Measurements from ENCODE around the gene CNIH1. TPM values are rescaled to one million over a fixed set of nuclear protein-coding genes. Genes with fewer than 3 reads are reported as not detected.
A peak's percentile ranks its signal among the peaks of the same experiment; 100 is the strongest.

CNIH1 gene
- total and polyA plus RNA-seq, 2 of the 13 experiments (the other 11 are each of a cell fraction or from before 2014, with no cell fraction given): 166 to 421 TPM

DNA sequence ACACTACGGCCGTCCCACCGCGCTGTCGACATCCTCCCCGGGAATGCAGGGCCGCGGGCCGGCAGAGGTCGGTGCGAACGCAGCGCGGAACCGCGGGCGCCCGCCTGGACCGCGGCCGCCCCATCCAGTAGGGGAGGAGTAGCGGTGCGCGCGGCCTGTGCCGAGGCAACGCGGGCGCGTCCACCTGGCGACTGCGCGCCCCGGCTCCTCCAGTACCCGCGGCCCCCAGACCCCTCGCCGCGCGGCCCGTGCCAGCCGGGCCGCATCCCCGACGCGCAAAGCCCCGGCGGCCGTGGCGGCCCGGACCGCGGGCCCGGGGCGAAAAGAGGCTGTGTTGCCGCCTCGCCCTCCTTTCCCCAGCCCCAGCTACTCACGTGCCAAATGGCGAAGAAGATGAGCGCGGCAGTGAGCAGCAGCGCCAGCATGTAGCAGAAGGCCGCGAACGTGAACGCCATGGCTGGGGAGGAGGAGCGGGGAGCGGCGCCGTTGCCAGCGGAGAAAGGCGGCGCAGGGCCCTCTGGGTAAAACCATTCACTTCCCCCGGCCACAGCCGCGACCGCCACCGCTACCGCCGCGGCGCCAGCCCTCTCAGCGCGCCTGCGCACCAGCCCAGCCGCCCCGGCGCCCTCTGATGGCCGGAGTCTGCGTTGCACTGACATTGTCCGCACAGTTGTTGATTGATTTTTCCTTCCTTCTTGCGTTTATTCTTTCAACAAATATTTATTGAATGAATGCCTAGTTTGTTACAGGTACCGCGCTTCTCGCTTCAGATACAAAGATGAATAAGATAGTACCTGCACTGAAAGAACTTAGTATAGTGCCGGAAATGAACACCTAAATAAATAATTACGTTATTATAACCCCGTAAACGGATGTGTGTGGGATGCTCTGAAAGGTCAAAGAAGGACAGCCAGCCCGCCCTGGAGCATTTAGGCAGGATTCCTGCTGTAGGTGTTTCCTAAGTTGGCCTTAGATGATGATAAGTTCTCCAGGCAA, at the start of gene CNIH1 (continued):
- TF ChIP-seq ZBTB1 (CRISPR knock-in tag; IDR thresholded peaks at IDR 0.05; ENCODE audit: borderline replicate concordance) (no peak), ZNF879 (CRISPR knock-in tag; IDR thresholded peaks at IDR 0.05) (no peak), SPEN (CRISPR knock-in tag; IDR thresholded peaks at IDR 0.05; ENCODE audit: low read depth) (peak; percentile 91), ZFP82 (CRISPR knock-in tag; IDR thresholded peaks at IDR 0.05; ENCODE audit: borderline replicate concordance) (peak; percentile 64; the same call in 1 of the 2 replicates), CEBPB (IDR thresholded peaks at IDR 0.05; ENCODE audit: borderline replicate concordance, low read depth, low read length) (no peak), ZNF446 (CRISPR knock-in tag; IDR thresholded peaks at IDR 0.05) (peak; percentile 43; the same call in 1 of the 2 replicates), TEAD3 (CRISPR knock-in tag; optimal IDR thresholded peaks at IDR 0.05; ENCODE audit: borderline replicate concordance) (peak; percentile 46), MED1 (CRISPR knock-in tag; IDR thresholded peaks at IDR 0.05) (peak; percentile 69; the same call in 1 of the 2 replicates), ZEB1 (IDR thresholded peaks at IDR 0.05; ENCODE audit: insufficient replicate concordance, low read depth) (peak; percentile 41), KLF16 (CRISPR knock-in tag; IDR thresholded peaks at IDR 0.05) (peak in 1 of 2 experiments; percentile 63; a peak in 2 of 4 replicates), CHD4 (IDR thresholded peaks at IDR 0.05; ENCODE audit: borderline replicate concordance, low read length) (no peak), ZSCAN20 (CRISPR knock-in tag; IDR thresholded peaks at IDR 0.05; ENCODE audit: borderline replicate concordance) (no peak), ZNF343 (CRISPR knock-in tag; IDR thresholded peaks at IDR 0.05) (no peak), EHMT2 (IDR thresholded peaks at IDR 0.05; ENCODE audit: borderline replicate concordance, low read depth, low read length) (no peak), NONO (IDR thresholded peaks at IDR 0.05) (no peak), NONO (CRISPR knock-in tag; conservative IDR thresholded peaks at IDR 0.05) (0 out of 2 replicates have a peak, but pooled peaks have one; percentile 31), SRSF4 (IDR thresholded peaks at IDR 0.05; ENCODE audit: low read depth, low read length, poor library complexity, severe bottlenecking) (no peak), HMG20A (CRISPR knock-in tag; IDR thresholded peaks at IDR 0.05; ENCODE audit: borderline replicate concordance) (no peak)
- TF ChIP-seq, protein P1, sequence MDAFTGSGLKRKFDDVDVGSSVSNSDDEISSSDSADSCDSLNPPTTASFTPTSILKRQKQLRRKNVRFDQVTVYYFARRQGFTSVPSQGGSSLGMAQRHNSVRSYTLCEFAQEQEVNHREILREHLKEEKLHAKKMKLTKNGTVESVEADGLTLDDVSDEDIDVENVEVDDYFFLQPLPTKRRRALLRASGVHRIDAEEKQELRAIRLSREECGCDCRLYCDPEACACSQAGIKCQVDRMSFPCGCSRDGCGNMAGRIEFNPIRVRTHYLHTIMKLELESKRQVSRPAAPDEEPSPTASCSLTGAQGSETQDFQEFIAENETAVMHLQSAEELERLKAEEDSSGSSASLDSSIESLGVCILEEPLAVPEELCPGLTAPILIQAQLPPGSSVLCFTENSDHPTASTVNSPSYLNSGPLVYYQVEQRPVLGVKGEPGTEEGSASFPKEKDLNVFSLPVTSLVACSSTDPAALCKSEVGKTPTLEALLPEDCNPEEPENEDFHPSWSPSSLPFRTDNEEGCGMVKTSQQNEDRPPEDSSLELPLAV (CRISPR knock-in tag; conservative IDR thresholded peaks at IDR 0.05; ENCODE audit: low read depth): no peak
- TF ChIP-seq, protein P2, sequence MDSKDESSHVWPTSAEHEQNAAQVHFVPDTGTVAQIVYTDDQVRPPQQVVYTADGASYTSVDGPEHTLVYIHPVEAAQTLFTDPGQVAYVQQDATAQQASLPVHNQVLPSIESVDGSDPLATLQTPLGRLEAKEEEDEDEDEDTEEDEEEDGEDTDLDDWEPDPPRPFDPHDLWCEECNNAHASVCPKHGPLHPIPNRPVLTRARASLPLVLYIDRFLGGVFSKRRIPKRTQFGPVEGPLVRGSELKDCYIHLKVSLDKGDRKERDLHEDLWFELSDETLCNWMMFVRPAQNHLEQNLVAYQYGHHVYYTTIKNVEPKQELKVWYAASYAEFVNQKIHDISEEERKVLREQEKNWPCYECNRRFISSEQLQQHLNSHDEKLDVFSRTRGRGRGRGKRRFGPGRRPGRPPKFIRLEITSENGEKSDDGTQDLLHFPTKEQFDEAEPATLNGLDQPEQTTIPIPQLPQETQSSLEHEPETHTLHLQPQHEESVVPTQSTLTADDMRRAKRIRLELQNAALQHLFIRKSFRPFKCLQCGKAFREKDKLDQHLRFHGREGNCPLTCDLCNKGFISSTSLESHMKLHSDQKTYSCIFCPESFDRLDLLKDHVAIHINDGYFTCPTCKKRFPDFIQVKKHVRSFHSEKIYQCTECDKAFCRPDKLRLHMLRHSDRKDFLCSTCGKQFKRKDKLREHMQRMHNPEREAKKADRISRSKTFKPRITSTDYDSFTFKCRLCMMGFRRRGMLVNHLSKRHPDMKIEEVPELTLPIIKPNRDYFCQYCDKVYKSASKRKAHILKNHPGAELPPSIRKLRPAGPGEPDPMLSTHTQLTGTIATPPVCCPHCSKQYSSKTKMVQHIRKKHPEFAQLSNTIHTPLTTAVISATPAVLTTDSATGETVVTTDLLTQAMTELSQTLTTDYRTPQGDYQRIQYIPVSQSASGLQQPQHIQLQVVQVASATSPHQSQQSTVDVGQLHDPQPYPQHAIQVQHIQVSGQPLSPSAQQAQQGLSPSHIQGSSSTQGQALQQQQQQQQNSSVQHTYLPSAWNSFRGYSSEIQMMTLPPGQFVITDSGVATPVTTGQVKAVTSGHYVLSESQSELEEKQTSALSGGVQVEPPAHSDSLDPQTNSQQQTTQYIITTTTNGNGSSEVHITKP (CRISPR knock-in tag; IDR thresholded peaks at IDR 0.05; ENCODE audit: low read depth): 0 out of 2 replicates have a peak, but pooled peaks have one; percentile 20

Measured in HepG2 (cell line).